GM19438 (cell line): Measurements from ENCODE around the gene ATXN3L.

Experiments used
- ATAC-seq: cut with Tn5 transposase; IDR thresholded peaks from one replicate; pipeline ENCODE4 v1.9.1; 2021; ENCODE audit warnings: low read depth; ENCODE audit not compliant: unreplicated experiment

Gene ATXN3L

GRCh38 chrX:13319953-13320352 is at the start of gene ATXN3L:
Gene ATXN3L, minus strand, starts transcription at chrX:13320053. Its CDS starts 119 bp downstream, at chrX:13319934.
- no peak for ATAC-seq

- ATAC-seq: no peak
These were observed 49.6 kb upstream of the ATXN3L start for GRCh38 chrX:13369256-13370030.

GRCh38 chrX:13367950-13368349 is 48.1 kb upstream of the ATXN3L start:
- no peak for ATAC-seq

- no peak for ATAC-seq
These were observed 46.8 kb upstream of the ATXN3L start for GRCh38 chrX:13366698-13367097.

GRCh38 chrX:13365161-13365560 is 45.3 kb upstream of the ATXN3L start:
- ATAC-seq: no peak

- no peak for ATAC-seq
These were observed 44.5 kb upstream of the ATXN3L start for GRCh38 chrX:13364230-13364857.

- no peak for ATAC-seq
These were observed 40.3 kb upstream of the ATXN3L start for GRCh38 chrX:13360146-13360545.

GRCh38 chrX:13357925-13358324 is 38.1 kb upstream of the ATXN3L start:
- no peak for ATAC-seq

- no peak for ATAC-seq
These were observed 26.8 kb upstream of the ATXN3L start for GRCh38 chrX:13346646-13347045.

GRCh38 chrX:13345438-13345837 is 25.6 kb upstream of the ATXN3L start:
- ATAC-seq: no peak

GRCh38 chrX:13345037-13345436 is 25.2 kb upstream of the ATXN3L start:
- no peak for ATAC-seq

- ATAC-seq: no peak
These were observed 21.7 kb upstream of the ATXN3L start for GRCh38 chrX:13341491-13342101.

- no peak for ATAC-seq
These were observed 20.4 kb upstream of the ATXN3L start for GRCh38 chrX:13340182-13340791.

GRCh38 chrX:13339607-13340006 is 19.8 kb upstream of the ATXN3L start:
- no peak for ATAC-seq

- ATAC-seq: no peak
These were observed 19.2 kb upstream of the ATXN3L start for GRCh38 chrX:13338996-13339515.

GRCh38 chrX:13334491-13334890 is 14.6 kb upstream of the ATXN3L start:
- no peak for ATAC-seq

GRCh38 chrX:13330446-13330845 is 10.6 kb upstream of the ATXN3L start:
- ATAC-seq: no peak

- no peak for ATAC-seq
These were observed 7.8 kb upstream of the ATXN3L start for GRCh38 chrX:13327666-13328065.

- no peak for ATAC-seq
These were observed 3.4 kb upstream of the ATXN3L start for GRCh38 chrX:13323241-13323640.

- ATAC-seq: no peak
These were observed 2.5 kb downstream of the ATXN3L start for GRCh38 chrX:13317366-13317765.

- ATAC-seq: no peak
These were observed 8.3 kb downstream of the ATXN3L start for GRCh38 chrX:13311560-13311959.
